ENCODE results near the gene ZNF579.
"Not testable (repeated sequence)": the region's sequence is repeated elsewhere in the genome, so short reads cannot be mapped to it uniquely, and the experiment has no call there.

ZNF579 gene

GRCh38 chr19:55594996-55595545 lies 14.4 kb upstream of the ZNF579 start:
- no peak for DNase-seq (ENCODE audit: low spot score)

- DNase-seq (ENCODE audit: low spot score): no peak
These were observed 12.6 kb upstream of the ZNF579 start for GRCh38 chr19:55593096-55593772.

- no peak for DNase-seq (ENCODE audit: low spot score)
These were observed 11.9 kb upstream of the ZNF579 start for GRCh38 chr19:55592391-55593090.

- DNase-seq (ENCODE audit: low spot score): no peak
These were observed 10.9 kb upstream of the ZNF579 start for GRCh38 chr19:55591555-55591954.

- DNase-seq (ENCODE audit: low spot score): no peak
These were observed 10.0 kb upstream of the ZNF579 start for GRCh38 chr19:55590617-55591016.

- DNase-seq (ENCODE audit: low spot score): no peak
These were observed 9.5 kb upstream of the ZNF579 start for GRCh38 chr19:55590109-55590508.

- no peak for DNase-seq (ENCODE audit: low spot score)
These were observed 8.1 kb upstream of the ZNF579 start for GRCh38 chr19:55588738-55589137.

- peak; percentile 89 for DNase-seq (ENCODE audit: low spot score)
These were observed 6.5 kb upstream of the ZNF579 start for GRCh38 chr19:55586976-55587668.

- DNase-seq (ENCODE audit: low spot score): peak; percentile 74
These were observed 5.2 kb upstream of the ZNF579 start for GRCh38 chr19:55585658-55586339.

- DNase-seq (ENCODE audit: low spot score): no peak
These were observed 4.2 kb upstream of the ZNF579 start for GRCh38 chr19:55584871-55585270.

- DNase-seq (ENCODE audit: low spot score): not testable (repeated sequence)
These were observed 3.2 kb upstream of the ZNF579 start for GRCh38 chr19:55583897-55584296.

- not testable (repeated sequence) for DNase-seq (ENCODE audit: low spot score)
These were observed 1.6 kb upstream of the ZNF579 start for GRCh38 chr19:55582284-55582683.

GRCh38 chr19:55581823-55582223 lies 1.2 kb upstream of the ZNF579 start:
- DNase-seq (ENCODE audit: low spot score): no peak

- DNase-seq (ENCODE audit: low spot score): no peak
These were observed 636 bp upstream of the ZNF579 start for GRCh38 chr19:55581145-55581822.

GRCh38 chr19:55579766-55580621 lies 654 bp downstream of the ZNF579 start:
- DNase-seq (ENCODE audit: low spot score): no peak

GRCh38 chr19:55578761-55579747 lies 1.6 kb downstream of the ZNF579 start:
- DNase-seq (ENCODE audit: low spot score): no peak

- no peak for DNase-seq (ENCODE audit: low spot score)
These were observed 2.5 kb downstream of the ZNF579 start for GRCh38 chr19:55578031-55578760.

- no peak for DNase-seq (ENCODE audit: low spot score)
These were observed 3.9 kb downstream of the ZNF579 start for GRCh38 chr19:55576746-55577145.
